Esophagus squamous epithelium (tissue), 5 donors: Measurements from ENCODE around the gene FRMD6. TPM values are rescaled to one million over a fixed set of nuclear protein-coding genes. Genes with fewer than 3 reads are reported as not detected.

Experiments
- DNase-seq: peaks from one replicate; lab custom pipeline; 2025; lab: John Stamatoyannopoulos, UW
- H3K27ac ChIP-seq, 4 donors: fragments of 200-600 bp; sonication (generic); one replicate each; pipeline ENCODE4 v1.5.1; 2016 to 2019; ENCODE audit warnings: mild to moderate bottlenecking in 1 of 4
- H3K27me3 ChIP-seq, 4 donors: fragments of 200-600 bp; sonication (generic); 1 replicate in 3 of 4; 2 replicates in 1 of 4; pipeline versions ENCODE4 v1.5.1 to v1.6.0; 2017 to 2021; ENCODE audit warnings: antibody characterized with exemption in 1 of 4
- H3K36me3 ChIP-seq, 3 donors: fragments of 200-600 bp; sonication (generic); one replicate each; pipeline ENCODE4 v1.5.1; 2016 to 2019
- H3K4me1 ChIP-seq, 3 donors: fragments of 200-600 bp; sonication (generic); one replicate each; pipeline ENCODE4 v1.5.1; 2017 to 2019
- H3K4me3 ChIP-seq, 4 donors: fragments of 200-600 bp; sonication (generic); 1 replicate in 3 of 4; 2 replicates in 1 of 4; pipeline ENCODE4 v1.5.1; 2016 to 2019; ENCODE audit warnings: mild to moderate bottlenecking in 2 of 4, moderate library complexity in 1 of 4
- H3K9me3 ChIP-seq, 3 donors: fragments of 200-600 bp; sonication (generic); one replicate each; pipeline ENCODE4 v1.5.1; 2016 to 2019
- POLR2A ChIP-seq, 4 donors: fragments of 450-650 bp; IDR thresholded peaks; one replicate each; pipeline ENCODE4 v1.6.1; 2017; ENCODE audit warnings: antibody characterized with exemption in 4 of 4, mild to moderate bottlenecking in 4 of 4, moderate library complexity in 3 of 4
- WGBS, 2 donors: methylation state at CpG; one replicate each; pipeline ENCODE4 v1.1.5; 2018; 5-methylcytosine and 5-hydroxymethylcytosine counted together
- intact Hi-C: fragments of 100-400 bp; cut with DNase I; formaldehyde crosslinking; loops from one replicate; pipeline ENCODE4 v1.15.0; 2022
- total RNA-seq, 4 donors: library from RNA; depleted of rRNA; stranded (reverse); fragments of >200 nt; gene quantifications; one replicate each; pipeline ENCODE4 v1.1.0, GENCODE V29; 2016
- TF ChIP-seq, protein P1 (sequence below), 6 experiments: fragments of 450-650 bp in 4 of 6; fragments of 200-600 bp in 2 of 6; sonication (generic) in 2 of 6; IDR thresholded peaks; one replicate each; pipeline ENCODE4 v1.5.1; 2016 to 2019; ENCODE audit warnings: antibody characterized with exemption in 6 of 6, mild to moderate bottlenecking in 4 of 6, moderate library complexity in 4 of 6
- donor health status: DM: yes; HTN: yes; CAD: no.

The FRMD6 gene
- total RNA-seq, 4 donors from 2014 or later: 98.1 to 191 (median 110) TPM

DNA sequence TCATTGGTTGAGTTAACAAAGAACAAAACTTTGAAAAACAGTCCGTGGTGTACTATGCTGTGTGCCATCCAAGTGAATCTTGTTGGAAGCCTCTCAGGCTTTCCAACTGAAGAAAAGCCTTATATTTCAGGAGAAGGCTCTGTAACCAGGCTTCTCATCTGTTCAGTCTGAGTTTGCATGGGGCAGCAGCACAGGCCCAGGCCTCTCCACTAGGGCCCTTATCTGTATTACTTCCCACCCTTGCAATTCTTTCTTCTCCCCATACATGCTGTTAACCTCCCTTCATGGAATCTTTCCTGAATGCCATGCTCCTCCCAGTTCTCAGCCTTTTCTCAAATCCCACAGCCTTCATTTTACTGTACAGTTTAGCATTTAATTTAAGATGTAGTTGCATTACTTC, 28.3 kb downstream of the FRMD6 start:
- Histone ChIP-seq H3K27me3 (no peaks in the 10 kb centered on the region), H3K9me3 (no peaks in the 10 kb centered on the region), H3K4me1 (peaks cover 0 to 79% (median 13%) of the 10 kb centered on the region in 3 donors), H3K36me3 (no peaks in the 10 kb centered on the region), H3K27ac (peak overlapping the region in 2 of 4 donors; percentile 5 to 22), H3K4me3 (no peak overlapping the region)
- intact Hi-C loops: no loop called here
- no peak for DNase-seq
- TF ChIP-seq POLR2A (IDR thresholded peaks at IDR 0.05): no peak
- TF ChIP-seq, protein P1, sequence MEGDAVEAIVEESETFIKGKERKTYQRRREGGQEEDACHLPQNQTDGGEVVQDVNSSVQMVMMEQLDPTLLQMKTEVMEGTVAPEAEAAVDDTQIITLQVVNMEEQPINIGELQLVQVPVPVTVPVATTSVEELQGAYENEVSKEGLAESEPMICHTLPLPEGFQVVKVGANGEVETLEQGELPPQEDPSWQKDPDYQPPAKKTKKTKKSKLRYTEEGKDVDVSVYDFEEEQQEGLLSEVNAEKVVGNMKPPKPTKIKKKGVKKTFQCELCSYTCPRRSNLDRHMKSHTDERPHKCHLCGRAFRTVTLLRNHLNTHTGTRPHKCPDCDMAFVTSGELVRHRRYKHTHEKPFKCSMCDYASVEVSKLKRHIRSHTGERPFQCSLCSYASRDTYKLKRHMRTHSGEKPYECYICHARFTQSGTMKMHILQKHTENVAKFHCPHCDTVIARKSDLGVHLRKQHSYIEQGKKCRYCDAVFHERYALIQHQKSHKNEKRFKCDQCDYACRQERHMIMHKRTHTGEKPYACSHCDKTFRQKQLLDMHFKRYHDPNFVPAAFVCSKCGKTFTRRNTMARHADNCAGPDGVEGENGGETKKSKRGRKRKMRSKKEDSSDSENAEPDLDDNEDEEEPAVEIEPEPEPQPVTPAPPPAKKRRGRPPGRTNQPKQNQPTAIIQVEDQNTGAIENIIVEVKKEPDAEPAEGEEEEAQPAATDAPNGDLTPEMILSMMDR (IDR thresholded peaks at IDR 0.05): no peak
- WGBS, 2 donors: 61 to 69% methylated on average over 1 of the region's 1 CpG

DNA sequence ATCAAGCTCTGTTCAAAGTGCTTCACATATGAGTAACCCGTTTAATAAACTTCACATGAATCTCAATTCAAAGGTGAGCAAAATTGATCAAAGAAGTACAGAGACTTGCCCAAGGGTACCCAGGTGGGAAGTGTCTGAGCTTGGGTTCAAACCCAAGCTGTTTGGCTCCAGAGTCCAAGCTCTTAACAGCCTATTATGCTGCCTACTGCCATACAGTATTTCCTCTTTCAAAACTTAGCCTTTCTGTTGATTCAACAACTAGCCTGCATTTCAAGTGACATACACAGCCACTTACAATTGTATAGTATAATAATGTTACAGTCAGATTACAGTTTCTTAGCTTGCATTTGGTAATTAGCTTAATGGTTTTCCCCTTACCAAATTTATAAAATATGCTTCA, 29.7 kb downstream of the FRMD6 start:
- H3K36me3 ChIP-seq: no peaks in the 10 kb centered on the region
- no peaks in the 10 kb centered on the region for H3K27me3 ChIP-seq
- peaks cover 0 to 72% (median 3%) of the 10 kb centered on the region in 3 donors for H3K4me1 ChIP-seq
- intact Hi-C loops: no loop called here
- H3K9me3 ChIP-seq: no peaks in the 10 kb centered on the region
- H3K4me3 ChIP-seq: no peak overlapping the region
- H3K27ac ChIP-seq: peak overlapping the region in 1 of 4 donors; percentile 18
- TF ChIP-seq, protein P1 (IDR thresholded peaks at IDR 0.05): no peak
- no peak for TF ChIP-seq POLR2A (IDR thresholded peaks at IDR 0.05)
- DNase-seq: no peak
- 50 to 85% methylated on average over 1 of the region's 1 CpG for WGBS, 2 donors

DNA sequence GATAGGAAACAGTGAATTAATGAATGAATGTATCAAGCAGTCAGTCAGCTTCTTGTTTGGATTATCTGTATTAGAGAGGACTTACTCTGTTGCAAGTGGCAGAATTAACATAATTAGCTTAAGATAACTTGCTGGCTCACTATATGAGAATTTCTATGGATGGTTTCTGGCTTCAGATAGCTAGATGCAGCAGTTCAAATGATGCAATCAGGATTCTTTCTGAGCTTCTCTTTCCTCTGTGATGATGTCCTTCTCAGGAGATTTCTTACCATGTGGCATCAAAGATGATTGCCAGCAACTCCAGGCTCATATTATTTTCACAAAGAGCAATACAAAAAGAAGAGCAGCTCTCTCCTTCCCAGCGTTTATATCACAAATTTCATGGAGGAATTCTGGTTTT, 30.7 kb downstream of the FRMD6 start:
- WGBS, 2 donors: 86 to 93% methylated on average over 1 of the region's 1 CpG
- Histone ChIP-seq H3K27ac (no peak overlapping the region), H3K36me3 (no peaks in the 10 kb centered on the region), H3K4me3 (no peak overlapping the region), H3K27me3 (no peaks in the 10 kb centered on the region), H3K9me3 (no peaks in the 10 kb centered on the region), H3K4me1 (peaks cover 3 to 70% (median 4%) of the 10 kb centered on the region in 3 donors)
- intact Hi-C loops: no loop called here
- no peak for DNase-seq
- TF ChIP-seq, protein P1 (IDR thresholded peaks at IDR 0.05): no peak

DNA sequence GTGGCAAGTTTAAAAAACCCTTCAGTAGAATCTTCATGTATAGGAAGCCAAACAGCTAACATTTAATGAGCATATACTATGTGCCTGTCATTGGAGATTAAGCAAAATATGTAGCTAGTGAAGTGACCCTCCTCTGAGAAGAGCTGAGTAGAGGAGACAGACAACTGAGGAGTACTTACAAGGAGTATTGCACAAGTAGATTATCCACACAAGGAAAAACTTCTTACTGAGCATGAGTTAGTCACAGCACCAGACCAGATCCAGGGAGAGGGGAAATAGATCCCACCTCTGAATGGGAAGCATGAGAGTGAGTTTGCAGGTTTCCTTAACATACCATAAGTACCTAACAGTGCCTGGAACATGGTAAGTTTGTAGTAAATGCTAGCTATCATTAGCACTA, 33.0 kb downstream of the FRMD6 start:
- Histone ChIP-seq H3K27ac (peak overlapping the region in 1 of 4 donors; percentile 9), H3K9me3 (no peaks in the 10 kb centered on the region), H3K27me3 (no peaks in the 10 kb centered on the region), H3K4me1 (peaks cover 3 to 64% (median 4%) of the 10 kb centered on the region in 3 donors), H3K4me3 (no peak overlapping the region), H3K36me3 (peaks cover 0 to 4% (median 0%) of the 10 kb centered on the region in 3 donors)
- TF ChIP-seq POLR2A (IDR thresholded peaks at IDR 0.05): no peak
- TF ChIP-seq, protein P1 (IDR thresholded peaks at IDR 0.05): no peak
- no peak for DNase-seq
- intact Hi-C loops: no loop called here

DNA sequence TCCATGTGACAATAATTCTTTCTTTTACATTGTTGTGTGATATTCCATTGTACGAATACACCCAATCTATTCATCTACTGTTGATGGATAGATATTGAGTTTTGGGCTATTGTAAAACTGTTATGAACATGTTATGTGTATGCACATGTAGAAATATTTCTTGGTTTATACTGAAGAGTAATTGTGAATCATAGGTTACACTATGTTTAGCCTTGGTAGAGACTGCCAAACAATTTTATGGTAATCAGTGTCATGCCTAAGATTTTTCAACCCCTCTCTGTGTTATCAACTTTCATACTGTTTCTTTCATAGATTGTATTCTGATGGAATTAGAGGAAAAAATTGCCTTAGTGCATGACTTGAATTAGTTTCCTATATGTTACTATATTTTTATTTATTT, 39.5 kb downstream of the FRMD6 start:
- TF ChIP-seq, protein P1 (IDR thresholded peaks at IDR 0.05): no peak
- no peak for TF ChIP-seq POLR2A (IDR thresholded peaks at IDR 0.05)
- WGBS, 2 donors: 72 to 73% methylated on average over 1 of the region's 1 CpG
- Histone ChIP-seq H3K4me3 (no peak overlapping the region), H3K27me3 (no peaks in the 10 kb centered on the region), H3K4me1 (peaks cover 0 to 27% (median 4%) of the 10 kb centered on the region in 3 donors), H3K9me3 (no peaks in the 10 kb centered on the region), H3K27ac (no peak overlapping the region), H3K36me3 (peaks cover 0 to 49% (median 0%) of the 10 kb centered on the region in 3 donors)
- intact Hi-C loops: no loop called here
- no peak for DNase-seq
